ENCODE results near the gene DAO.

- no peak for TF ChIP-seq RARB (CRISPR knock-in tag; IDR thresholded peaks at IDR 0.05)
- TF ChIP-seq PATZ1 (CRISPR knock-in tag; IDR thresholded peaks at IDR 0.05; ENCODE audit: borderline replicate concordance), result no peak
- no peak for TF ChIP-seq SNAI2 (CRISPR knock-in tag; IDR thresholded peaks at IDR 0.05)
Measured at GRCh38 chr12:108947097-108947496, 67.2 kb downstream of the DAO start.

All from SK-N-SH treated with all-trans-retinoic acid at 6 μM for 48 hours (cell line).